Neuron (in vitro differentiated cells): ENCODE measurements around the gene MYCN.
"Not testable (repeated sequence)": the region's sequence is repeated elsewhere in the genome, so short reads cannot be mapped to it uniquely, and the experiment has no call there.

Experiments used
- H2AFZ ChIP-seq: one replicate; pipeline ENCODE4 v1.6.1; 2013; ENCODE audit warnings: low read depth, mild to moderate bottlenecking, inconsistent platforms, low read length, moderate library complexity
- H3K27me3 ChIP-seq: one replicate; pipeline ENCODE4 v1.6.1; 2013; ENCODE audit warnings: low read length; ENCODE audit not compliant: insufficient read depth
- H3K36me3 ChIP-seq: one replicate; pipeline ENCODE4 v1.6.1; 2013; ENCODE audit warnings: low read length; ENCODE audit not compliant: insufficient read depth
- H3K4me1 ChIP-seq: one replicate; pipeline ENCODE4 v1.6.1; 2013; ENCODE audit warnings: low read length; ENCODE audit not compliant: insufficient read depth
- H3K4me3 ChIP-seq: 2 replicates; pipeline ENCODE4 v1.5.1; 2013; ENCODE audit warnings: mild to moderate bottlenecking, low read length, moderate library complexity
- H3K9me3 ChIP-seq: one replicate; pipeline ENCODE4 v1.6.1; 2013; ENCODE audit warnings: low read length

The MYCN gene

GRCh38 chr2:15913146-15913545, 27.2 kb upstream of the MYCN start:
- H3K4me1 ChIP-seq: no peaks in the 10 kb centered on the region
- no peaks in the 10 kb centered on the region for H3K27me3 ChIP-seq
- no peaks in the 10 kb centered on the region for H3K36me3 ChIP-seq
- H3K9me3 ChIP-seq: no peaks in the 10 kb centered on the region
- H2AFZ ChIP-seq: no peak overlapping the region
- H3K4me3 ChIP-seq: no peak overlapping the region

DNA sequence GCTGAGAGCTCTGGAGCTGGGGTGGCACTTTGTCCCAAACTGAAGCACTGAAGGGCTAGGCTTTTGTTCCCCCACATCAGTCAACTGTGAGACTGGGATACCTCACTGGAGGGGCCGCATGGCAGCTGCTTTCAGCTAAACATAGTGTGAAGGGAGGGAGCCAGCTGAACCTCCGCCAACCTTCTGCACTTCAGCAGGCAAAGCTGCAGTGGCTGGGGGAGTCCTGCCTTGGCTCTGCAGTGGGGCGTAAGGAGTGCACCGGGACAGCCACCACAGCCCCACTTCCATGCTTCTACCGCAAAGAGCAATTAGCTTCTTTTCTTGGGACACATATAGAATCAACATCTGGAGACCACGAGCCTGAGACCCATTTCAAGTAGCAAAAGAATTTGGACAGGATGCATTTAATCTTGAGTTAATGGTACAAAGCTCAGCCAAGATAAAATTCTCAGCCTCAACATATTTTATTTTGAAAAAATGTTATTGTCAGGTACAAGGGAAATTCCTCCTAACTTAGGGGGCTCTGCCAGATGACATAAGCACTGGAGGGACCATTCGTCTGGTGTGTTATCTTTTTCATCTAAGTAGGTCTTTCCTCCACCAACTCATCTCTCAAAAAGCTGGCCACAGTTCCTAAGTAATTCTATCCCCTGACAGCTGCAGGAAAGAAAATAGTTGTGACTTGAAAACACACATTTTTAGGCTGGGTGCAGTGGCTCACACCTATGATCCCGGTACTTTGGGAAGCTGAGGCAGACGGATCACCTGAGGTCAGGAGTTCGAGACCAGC, 25.6 kb upstream of the MYCN start:
- Histone ChIP-seq H3K36me3 (no peaks in the 10 kb centered on the region), H3K4me3 (no peak overlapping the region), H2AFZ (no peak overlapping the region), H3K4me1 (no peaks in the 10 kb centered on the region), H3K9me3 (no peaks in the 10 kb centered on the region), H3K27me3 (no peaks in the 10 kb centered on the region)

GRCh38 chr2:15915546-15915945, 24.8 kb upstream of the MYCN start:
- not testable (repeated sequence) for H3K4me1 ChIP-seq, H2AFZ ChIP-seq, H3K4me3 ChIP-seq, H3K36me3 ChIP-seq, H3K9me3 ChIP-seq, H3K27me3 ChIP-seq

DNA sequence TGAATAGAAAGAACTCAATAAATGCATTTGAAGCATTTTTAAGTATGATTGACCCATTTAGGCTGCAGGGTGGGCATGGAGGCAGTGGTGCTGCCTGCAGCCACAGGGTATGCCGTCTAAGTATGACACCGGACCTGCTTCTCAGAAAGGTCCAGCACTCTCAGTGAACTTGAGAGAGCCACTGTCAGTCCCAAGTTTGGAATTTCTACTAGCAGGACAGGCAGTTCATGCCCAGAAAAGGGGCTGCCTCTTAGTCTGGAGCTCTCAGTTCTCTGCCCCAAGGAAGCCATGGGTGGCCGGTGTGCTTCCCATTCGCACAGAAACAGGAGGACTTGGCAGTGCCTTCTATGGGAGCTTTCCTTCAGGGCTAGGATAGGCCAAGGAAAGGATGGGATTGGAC, 24.0 kb upstream of the MYCN start:
- Histone ChIP-seq H3K36me3 (no peaks in the 10 kb centered on the region), H3K4me1 (no peaks in the 10 kb centered on the region), H2AFZ (no peak overlapping the region), H3K27me3 (no peaks in the 10 kb centered on the region), H3K9me3 (no peaks in the 10 kb centered on the region), H3K4me3 (no peak overlapping the region)

DNA sequence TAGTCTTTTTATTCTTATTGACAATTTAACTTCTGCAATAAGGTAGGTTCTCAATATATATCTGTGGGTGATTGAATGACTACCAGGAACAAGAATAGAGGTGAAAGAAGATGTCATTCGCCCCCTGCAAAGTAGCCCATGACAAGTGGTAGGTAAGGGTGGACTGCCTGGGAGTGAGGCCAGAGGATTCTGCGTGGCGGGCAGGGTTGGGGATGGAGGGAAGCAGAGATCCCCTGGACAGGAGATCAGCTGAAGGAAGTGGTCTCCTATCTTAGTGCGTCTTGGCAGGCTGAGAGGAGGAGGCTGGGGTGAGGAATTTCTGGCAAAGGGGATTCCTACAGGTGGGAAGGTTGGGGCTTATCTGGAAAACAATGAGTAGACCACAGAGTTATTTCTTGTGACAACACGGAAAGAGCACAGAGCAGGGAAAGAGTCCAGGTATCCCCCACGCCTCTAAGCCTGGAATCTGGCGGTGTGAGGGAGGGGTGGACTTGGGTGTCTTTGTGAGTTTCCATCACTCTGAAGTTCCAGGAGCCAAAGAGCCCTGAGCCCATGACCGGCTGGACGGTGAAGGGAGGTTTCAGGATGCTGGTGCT, 21.5 kb upstream of the MYCN start:
- no peaks in the 10 kb centered on the region for H3K27me3 ChIP-seq
- H3K4me1 ChIP-seq: no peaks in the 10 kb centered on the region
- H3K4me3 ChIP-seq: no peak overlapping the region
- no peak overlapping the region for H2AFZ ChIP-seq
- no peaks in the 10 kb centered on the region for H3K9me3 ChIP-seq
- no peaks in the 10 kb centered on the region for H3K36me3 ChIP-seq

DNA sequence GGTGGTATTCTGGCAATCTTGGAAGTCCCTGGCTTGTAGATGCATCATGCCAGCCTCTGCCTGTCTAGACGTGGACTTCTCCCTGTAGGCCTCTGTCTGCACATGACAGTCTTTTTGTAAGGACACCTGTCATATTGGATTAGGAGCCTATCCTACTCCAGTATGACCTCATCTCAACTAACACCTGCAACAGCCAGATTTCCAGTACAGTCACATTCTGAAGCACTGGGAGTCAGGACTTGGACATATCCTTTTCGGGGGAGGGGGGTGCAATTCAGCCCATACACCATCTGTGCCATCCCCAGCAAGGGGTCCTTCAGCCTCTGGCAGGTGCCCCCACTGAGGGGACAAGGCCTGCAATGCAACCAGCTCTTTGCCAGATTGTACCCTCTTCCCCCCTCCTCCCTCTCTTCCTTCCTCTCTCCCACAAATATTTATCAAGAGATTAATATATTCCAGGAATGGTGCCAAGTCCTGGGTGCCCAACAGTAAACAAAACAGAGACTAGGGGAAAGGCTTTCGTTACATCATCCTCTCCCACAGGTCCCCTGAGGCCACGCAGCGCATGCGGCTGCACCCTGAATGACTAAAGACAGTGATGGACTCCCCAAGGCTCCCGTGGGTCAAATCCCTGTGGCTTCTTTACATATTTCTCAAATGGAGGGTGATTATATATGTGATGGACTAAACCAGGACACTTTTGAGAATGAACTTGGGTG, 20.5 kb upstream of the MYCN start:
- Histone ChIP-seq H3K36me3 (no peaks in the 10 kb centered on the region), H3K9me3 (no peaks in the 10 kb centered on the region), H3K27me3 (no peaks in the 10 kb centered on the region), H3K4me3 (no peak overlapping the region), H2AFZ (no peak overlapping the region), H3K4me1 (no peaks in the 10 kb centered on the region)

GRCh38 chr2:15920696-15921095, 19.7 kb upstream of the MYCN start:
- Histone ChIP-seq H3K27me3 (no peaks in the 10 kb centered on the region), H3K36me3 (no peaks in the 10 kb centered on the region), H2AFZ (no peak overlapping the region), H3K9me3 (no peaks in the 10 kb centered on the region), H3K4me1 (no peaks in the 10 kb centered on the region), H3K4me3 (no peak overlapping the region)

- Histone ChIP-seq H3K36me3 (no peaks in the 10 kb centered on the region), H3K9me3 (no peaks in the 10 kb centered on the region), H3K27me3 (no peaks in the 10 kb centered on the region), H2AFZ (no peak overlapping the region), H3K4me3 (no peak overlapping the region), H3K4me1 (no peaks in the 10 kb centered on the region)
Observed at GRCh38 chr2:15923597-15923996, 16.8 kb upstream of the MYCN start.

DNA sequence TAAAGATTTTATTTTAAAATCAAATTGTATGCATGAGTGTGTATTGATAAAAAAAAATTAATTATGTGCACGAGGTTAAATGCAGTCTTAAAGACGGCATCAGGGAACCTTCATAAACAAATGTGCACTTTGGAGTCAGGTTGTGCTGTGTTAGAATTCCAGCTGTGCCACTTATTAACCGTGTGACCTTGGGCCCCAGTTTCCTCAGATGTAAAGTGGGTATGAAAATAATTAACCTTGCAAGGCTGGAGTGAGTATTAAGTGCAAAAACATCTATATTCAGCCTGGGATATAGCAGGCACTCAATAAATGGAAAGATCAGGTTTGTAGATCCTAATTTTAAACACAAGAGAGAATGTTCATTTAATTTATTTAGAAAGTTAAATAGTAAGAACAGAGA, 14.5 kb upstream of the MYCN start:
- Histone ChIP-seq H3K4me3 (no peak overlapping the region), H3K36me3 (no peaks in the 10 kb centered on the region), H3K9me3 (no peaks in the 10 kb centered on the region), H3K27me3 (no peaks in the 10 kb centered on the region), H3K4me1 (no peaks in the 10 kb centered on the region), H2AFZ (no peak overlapping the region)

- no peaks in the 10 kb centered on the region for H3K9me3 ChIP-seq
- no peak overlapping the region for H2AFZ ChIP-seq
- no peaks in the 10 kb centered on the region for H3K4me1 ChIP-seq
- H3K36me3 ChIP-seq: no peaks in the 10 kb centered on the region
- no peak overlapping the region for H3K4me3 ChIP-seq
- H3K27me3 ChIP-seq: no peaks in the 10 kb centered on the region
Observed at GRCh38 chr2:15926252-15926651, 14.1 kb upstream of the MYCN start.

- H3K4me3 ChIP-seq: no peak overlapping the region
- H3K9me3 ChIP-seq: no peaks in the 10 kb centered on the region
- no peak overlapping the region for H2AFZ ChIP-seq
- H3K36me3 ChIP-seq: no peaks in the 10 kb centered on the region
- H3K27me3 ChIP-seq: no peaks in the 10 kb centered on the region
- no peaks in the 10 kb centered on the region for H3K4me1 ChIP-seq
Observed at GRCh38 chr2:15927551-15928218, 12.7 kb upstream of the MYCN start.

DNA sequence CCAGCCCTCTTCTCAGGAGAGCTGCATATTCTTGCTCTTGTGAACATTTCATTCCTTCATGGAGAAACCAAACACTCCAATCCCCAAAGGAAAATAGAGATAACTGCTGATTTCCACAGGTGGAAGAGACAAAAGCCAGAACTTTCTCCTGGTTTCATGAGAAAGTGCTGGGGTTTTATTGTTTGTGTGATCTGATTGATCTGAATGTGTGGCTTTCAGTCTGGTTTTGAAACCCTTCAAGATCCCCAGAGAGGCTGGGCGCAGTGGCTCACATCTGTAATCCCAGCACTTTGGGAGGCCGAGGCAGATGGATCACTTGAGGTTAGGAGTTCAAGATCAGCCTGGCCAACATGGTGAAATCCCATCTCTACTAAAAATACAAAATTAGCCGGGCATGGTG, 11.3 kb upstream of the MYCN start:
- H3K4me1 ChIP-seq, H2AFZ ChIP-seq, H3K4me3 ChIP-seq, H3K27me3 ChIP-seq, H3K36me3 ChIP-seq, H3K9me3 ChIP-seq: not testable (repeated sequence)

- no peaks in the 10 kb centered on the region for H3K36me3 ChIP-seq
- H2AFZ ChIP-seq: no peak overlapping the region
- H3K27me3 ChIP-seq: no peaks in the 10 kb centered on the region
- H3K9me3 ChIP-seq: peaks cover 2% of the 10 kb centered on the region
- H3K4me3 ChIP-seq: no peak overlapping the region
- no peaks in the 10 kb centered on the region for H3K4me1 ChIP-seq
Observed at GRCh38 chr2:15929861-15930260, 10.5 kb upstream of the MYCN start.
